H1 (cell line): Measurements from ENCODE around the gene COL6A2. TPM values are rescaled to one million over a fixed set of nuclear protein-coding genes. Genes with fewer than 3 reads are reported as not detected.
A peak's percentile ranks its signal among the peaks of the same experiment; 100 is the strongest.

Experiments used
- CTCF ChIA-PET: fragments of 300-600 bp; sonication (Branson Sonifier 250); formaldehyde crosslinking; loops from one replicate; lab custom pipeline; 2021; ENCODE audit not compliant: partially characterized antibody; lab: Charles Lee
- POLR2A ChIA-PET: fragments of 300-600 bp; sonication (Branson Sonifier 250); formaldehyde crosslinking; loops from one replicate; lab custom pipeline; 2021; ENCODE audit warnings: inconsistent platforms; ENCODE audit not compliant: partially characterized antibody; lab: Charles Lee
- DNase-seq, 2 experiments: peaks; one replicate each; pipeline versions ENCODE4 v3.0.0 to v3.0.0-alpha.2; 2010 to 2022; ENCODE audit warnings: low spot score in 2 of 2, low read depth in 1 of 2, mixed read lengths in 1 of 2
- FAIRE-seq: peaks from 2 replicates; lab custom pipeline; 2011; peaks lifted over from hg19 to GRCh38; lab: Jason Lieb, UNC
- H2AFZ ChIP-seq: 2 replicates; pipeline ENCODE4 v1.8.1; 2012; ENCODE audit warnings: low read length, inconsistent platforms
- H2AK5ac ChIP-seq: 2 replicates; pipeline ENCODE4 v1.6.1; 2013; ENCODE audit warnings: low read depth, low read length
- H2BK120ac ChIP-seq: replicated peaks from 2 replicates; pipeline ENCODE3; 2013; ENCODE audit warnings: low read depth, low read length, inconsistent platforms
- H2BK12ac ChIP-seq: 2 replicates; pipeline ENCODE4 v1.6.1; 2013; ENCODE audit warnings: low read depth, low read length
- H2BK15ac ChIP-seq: 2 replicates; pipeline ENCODE4 v1.6.1; 2013; ENCODE audit warnings: low read length
- H2BK20ac ChIP-seq: 2 replicates; pipeline ENCODE4 v1.6.1; 2013; ENCODE audit warnings: low read length
- H2BK5ac ChIP-seq: 2 replicates; pipeline ENCODE4 v1.6.1; 2013; ENCODE audit warnings: low read depth, low read length
- H3K14ac ChIP-seq: 2 replicates; pipeline ENCODE4 v1.6.1; 2013; ENCODE audit warnings: inconsistent platforms; ENCODE audit not compliant: insufficient read length
- H3K18ac ChIP-seq: 2 replicates; pipeline ENCODE4 v1.6.1; 2013; ENCODE audit warnings: low read length; ENCODE audit errors: extremely low read depth
- H3K23ac ChIP-seq: 2 replicates; pipeline ENCODE4 v1.6.1; 2013; ENCODE audit warnings: inconsistent platforms; ENCODE audit not compliant: insufficient read length
- H3K23me2 ChIP-seq: 2 replicates; pipeline ENCODE4 v1.6.1; 2013; ENCODE audit warnings: low read depth, low read length
- H3K27ac ChIP-seq: 2 replicates; pipeline ENCODE4 v1.6.1; 2011; ENCODE audit warnings: low read depth, low read length, inconsistent platforms
- H3K27me3 ChIP-seq, 4 experiments: replicated peaks in 1 of 4; 1 replicate in 1 of 4; 2 replicates in 3 of 4; pipeline versions ENCODE4 v1.6.1 to v1.8.1; 2011 to 2013; ENCODE audit warnings: low read length in 3 of 4, mild to moderate bottlenecking in 3 of 4, inconsistent platforms in 2 of 4, mixed read lengths in 2 of 4, moderate library complexity in 1 of 4; ENCODE audit not compliant: control insufficient read depth in 3 of 4, insufficient read depth in 3 of 4; ENCODE audit errors: extremely low read depth in 1 of 4
- H3K36me3 ChIP-seq, 4 experiments: 2 replicates each; pipeline versions ENCODE4 v1.6.1 to v1.8.1; 2011 to 2013; ENCODE audit warnings: mild to moderate bottlenecking in 4 of 4, low read length in 3 of 4, moderate library complexity in 2 of 4, control low read depth in 1 of 4, inconsistent platforms in 1 of 4; ENCODE audit not compliant: insufficient read depth in 4 of 4, control insufficient read depth in 2 of 4
- H3K4ac ChIP-seq: replicated peaks from 2 replicates; pipeline ENCODE3; 2013; ENCODE audit warnings: low read length, low read depth, mixed read lengths, inconsistent platforms; ENCODE audit not compliant: insufficient read length
- H3K4me1 ChIP-seq, 4 experiments: replicated peaks in 1 of 4; 1 replicate in 1 of 4; 2 replicates in 3 of 4; pipeline versions ENCODE4 v1.6.1 to v1.8.1; 2011 to 2013; ENCODE audit warnings: low read length in 3 of 4, inconsistent platforms in 2 of 4, mixed read lengths in 1 of 4; ENCODE audit not compliant: insufficient read depth in 4 of 4, control insufficient read depth in 3 of 4
- H3K4me2 ChIP-seq, 2 experiments: 2 replicates each; pipeline versions ENCODE4 v1.6.1 to v1.8.1; 2011 to 2013; ENCODE audit warnings: low read depth in 2 of 2, low read length in 2 of 2, control low read depth in 1 of 2, inconsistent platforms in 1 of 2, mild to moderate bottlenecking in 1 of 2; ENCODE audit not compliant: insufficient read depth in 1 of 2
- H3K4me3 ChIP-seq, 4 experiments: fragments of 200-600, 300-600 bp in 1 of 4; sonication (generic), shearing (Covaris generic), sonication (Bioruptor Twin) in 1 of 4; 2 replicates each; pipeline versions ENCODE4 v1.5.1 to v1.8.1; 2011 to 2016; ENCODE audit warnings: low read length in 4 of 4, low read depth in 3 of 4, control low read depth in 2 of 4, inconsistent platforms in 2 of 4, mild to moderate bottlenecking in 2 of 4, mixed read lengths in 1 of 4, moderate library complexity in 1 of 4; ENCODE audit not compliant: insufficient read depth in 2 of 4; ENCODE audit errors: extremely low read depth in 1 of 4
- H3K56ac ChIP-seq: replicated peaks from 2 replicates; pipeline ENCODE3; 2013; ENCODE audit warnings: low read depth, mild to moderate bottlenecking, mixed read lengths, low read length, inconsistent platforms; ENCODE audit not compliant: insufficient read length
- H3K79me1 ChIP-seq: 2 replicates; pipeline ENCODE4 v1.6.1; 2013; ENCODE audit warnings: low read depth, low read length, control low read depth
- H3K79me2 ChIP-seq, 2 experiments: 2 replicates each; pipeline versions ENCODE4 v1.6.1 to v1.8.1; 2012 to 2013; ENCODE audit warnings: low read length in 2 of 2, mild to moderate bottlenecking in 2 of 2, inconsistent platforms in 1 of 2; ENCODE audit not compliant: insufficient read depth in 2 of 2, control insufficient read depth in 1 of 2
- H3K9ac ChIP-seq, 4 experiments: replicated peaks in 1 of 4; 1 replicate in 1 of 4; 2 replicates in 3 of 4; pipeline versions ENCODE4 v1.6.1 to v1.8.1; 2011 to 2013; ENCODE audit warnings: low read depth in 3 of 4, low read length in 3 of 4, control low read depth in 2 of 4, mild to moderate bottlenecking in 2 of 4, moderate library complexity in 2 of 4, inconsistent platforms in 1 of 4; ENCODE audit errors: extremely low read depth in 1 of 4
- H3K9me3 ChIP-seq, 2 experiments: 2 replicates each; pipeline versions ENCODE4 v1.6.1 to v1.8.1; 2012 to 2013; ENCODE audit warnings: mild to moderate bottlenecking in 2 of 2, moderate library complexity in 2 of 2, control low read depth in 1 of 2, inconsistent platforms in 1 of 2, low read depth in 1 of 2, low read length in 1 of 2, mixed read lengths in 1 of 2; ENCODE audit not compliant: insufficient read depth in 2 of 2
- H4K20me1 ChIP-seq, 2 experiments: replicated peaks in 1 of 2; 2 replicates each; pipeline versions ENCODE3 to v1.8.1; 2011 to 2013; ENCODE audit warnings: inconsistent platforms in 2 of 2, low read length in 2 of 2, mild to moderate bottlenecking in 1 of 2; ENCODE audit not compliant: insufficient read depth in 2 of 2, control insufficient read depth in 1 of 2
- H4K5ac ChIP-seq: 2 replicates; pipeline ENCODE4 v1.6.1; 2013; ENCODE audit warnings: low read length, low read depth, mixed read lengths, inconsistent platforms; ENCODE audit not compliant: insufficient read length
- H4K8ac ChIP-seq: 2 replicates; pipeline ENCODE4 v1.8.0; 2013; ENCODE audit warnings: mild to moderate bottlenecking, moderate library complexity, low read length, inconsistent platforms; ENCODE audit not compliant: insufficient read depth; ENCODE audit errors: extremely low read depth
- H4K91ac ChIP-seq: replicated peaks from 2 replicates; pipeline ENCODE3; 2013; ENCODE audit warnings: low read length, mixed read lengths, inconsistent platforms; ENCODE audit not compliant: insufficient read length
- CHD2 ChIP-seq: IDR thresholded peaks from 2 replicates; pipeline ENCODE4 v1.6.1; 2012; ENCODE audit warnings: low read length, improper control_type of control experiment
- EP300 ChIP-seq, 2 experiments: IDR thresholded peaks; 1 replicate in 1 of 2; 2 replicates in 1 of 2; pipeline ENCODE4 v1.6.1; 2011 to 2012; ENCODE audit warnings: low read depth in 2 of 2, low read length in 2 of 2, mild to moderate bottlenecking in 2 of 2, borderline replicate concordance in 1 of 2, inconsistent platforms in 1 of 2, moderate library complexity in 1 of 2
- WGBS, 2 experiments: shearing (Covaris generic) in 1 of 2; methylation state at CpG; one replicate each; pipeline versions ENCODE4 v1.1.6 to v1.1.7; 2013 to 2015; ENCODE audit warnings: low lambda C conversion rate in 2 of 2, mixed read lengths in 2 of 2, inconsistent platforms in 1 of 2, low coverage in 1 of 2, missing lambda C conversion rate in 1 of 2; ENCODE audit not compliant: insufficient replicate concordance in 2 of 2, insufficient coverage in 1 of 2, insufficient read length in 1 of 2; ENCODE audit errors: extremely low coverage in 1 of 2, missing lambda C conversion rate in 1 of 2; 5-methylcytosine and 5-hydroxymethylcytosine counted together
- polyA plus RNA-seq, 7 experiments: library from polyadenylated mRNA; depleted of rRNA in 3 of 7; stranded (reverse) in 5 of 7; unstranded in 2 of 7; fragments of >200 nt in 5 of 7; fragments of 200-250 nt in 2 of 7; gene quantifications; 1 replicate in 5 of 7; 2 replicates in 1 of 7; 4 replicates in 1 of 7; pipeline versions ENCODE4 v1.2.1 to v1.2.3, GENCODE V29; 2011 to 2013; ENCODE audit warnings: missing spikeins in 2 of 7, mixed read lengths in 2 of 7
- total RNA-seq: library from RNA; stranded (reverse); fragmentation: NEBNext Ultra II Directional; extraction: Animal tissue kit (Norgen Biotek cat#: 25700); gene quantifications from 2 replicates; pipeline ENCODE4 v1.2.1, GENCODE V29; 2021

COL6A2 gene
- total and polyA plus RNA-seq, 2 of the 8 experiments (the other 6 are each of a cell fraction or from before 2014, with no cell fraction given) = 60.1 to 62.7 TPM

- Histone ChIP-seq H2AFZ (peak overlapping the region; percentile 34; the same call in 1 of the 2 replicates), H3K18ac (no peak overlapping the region), H3K27ac (no peak overlapping the region), H2AK5ac (no peak overlapping the region), H2BK120ac (no peak overlapping the region), H3K4ac (no peak overlapping the region), H3K4me1 (peaks cover 0 to 4% (median under 1%) of the 10 kb centered on the region in 4 experiments; a peak in 3 of 7 replicates), H4K5ac (no peak overlapping the region), H2BK20ac (no peak overlapping the region), H3K79me1 (no peaks in the 10 kb centered on the region)
- no peak for DNase-seq
- CTCF ChIA-PET = interaction anchor here (0.7 to 1.5 kb wide), 2 partner anchors 8 to 16 kb away, joined by 3 read pairs; no protein-coding TSS in a partner anchor
- TF ChIP-seq CHD2 (no peak), EP300 (IDR thresholded peaks at IDR 0.05; ENCODE audit: borderline replicate concordance in 1 of 2, low read depth in 2 of 2, low read length in 2 of 2) (no peak)
- TF ChIP-seq, all 59 proteins: peak for 0
- Histone ChIP-seq H3K23me2 (0 out of 2 replicates have a peak, but pooled peaks cover 2% of the 10 kb centered on the region), H3K56ac (no peak overlapping the region), H3K23ac (no peak overlapping the region), H3K9ac (no peak overlapping the region), H4K8ac (peak overlapping the region; percentile 85), H3K4me2 (no peak overlapping the region), H3K9me3 (no peaks in the 10 kb centered on the region), H3K4me3 (no peak overlapping the region), H3K14ac (no peak overlapping the region), H2BK12ac (no peak overlapping the region), H3K27me3 (no peaks in the 10 kb centered on the region), H4K91ac (peak overlapping the region; percentile 25), H2BK15ac (peak overlapping the region; percentile 31; the same call in 1 of the 2 replicates), H4K20me1 (peaks cover 0 to 3% of the 10 kb centered on the region in 2 experiments), H3K36me3 (no peaks in the 10 kb centered on the region), H2BK5ac (no peak overlapping the region), H3K79me2 (no peaks in the 10 kb centered on the region)
- no peak for FAIRE-seq
- POLR2A ChIA-PET = interaction anchor here (0.7 to 1.0 kb wide), 2 partner anchors 15 to 16 kb away, joined by 3 read pairs; partner anchors contain the start of gene COL6A2
- 90% methylated on average over 34 of the region's 35 CpGs; no CpG with 5 or more reads in 1 of the 2 experiments for WGBS, 2 experiments
Measured at GRCh38 chr21:46082963-46083790, 14.7 kb upstream of the COL6A2 start.
